NCI-H1930 (cell line): ENCODE results near the gene TNIP1.

Source experiments
- DNase-seq, 2 experiments: peaks; one replicate each; lab custom pipeline; 2025; lab: John Stamatoyannopoulos, UW

Gene TNIP1

DNA sequence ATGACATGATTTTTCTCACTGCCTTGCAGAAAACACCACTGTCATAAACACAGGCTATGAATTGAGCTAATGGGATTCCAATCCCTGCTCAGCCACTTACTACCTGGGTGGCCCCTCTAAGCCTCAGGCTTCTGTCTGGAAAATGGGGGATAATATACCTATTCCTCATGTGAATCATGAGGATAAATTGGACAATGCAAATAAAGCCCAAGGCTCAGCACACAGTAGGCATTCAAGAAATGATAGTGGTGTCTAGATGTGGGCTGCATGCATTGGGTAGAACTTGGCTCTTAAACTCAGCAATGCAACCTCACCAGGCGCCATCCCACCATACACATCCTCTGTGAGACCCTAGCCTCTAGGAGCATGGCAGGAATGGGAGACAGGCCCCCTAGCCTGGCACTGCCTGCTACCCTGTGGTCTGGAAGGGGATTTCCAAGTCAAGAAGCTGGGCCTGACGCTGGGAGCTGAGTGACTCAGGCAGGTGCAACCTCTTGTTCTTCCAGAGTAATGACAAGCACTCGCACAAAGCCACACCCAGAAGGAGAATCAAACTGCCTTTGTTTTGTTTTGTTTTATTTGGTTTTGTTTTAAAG lies 2.3 kb upstream of the TNIP1 start:
- DNase-seq = no peak

DNA sequence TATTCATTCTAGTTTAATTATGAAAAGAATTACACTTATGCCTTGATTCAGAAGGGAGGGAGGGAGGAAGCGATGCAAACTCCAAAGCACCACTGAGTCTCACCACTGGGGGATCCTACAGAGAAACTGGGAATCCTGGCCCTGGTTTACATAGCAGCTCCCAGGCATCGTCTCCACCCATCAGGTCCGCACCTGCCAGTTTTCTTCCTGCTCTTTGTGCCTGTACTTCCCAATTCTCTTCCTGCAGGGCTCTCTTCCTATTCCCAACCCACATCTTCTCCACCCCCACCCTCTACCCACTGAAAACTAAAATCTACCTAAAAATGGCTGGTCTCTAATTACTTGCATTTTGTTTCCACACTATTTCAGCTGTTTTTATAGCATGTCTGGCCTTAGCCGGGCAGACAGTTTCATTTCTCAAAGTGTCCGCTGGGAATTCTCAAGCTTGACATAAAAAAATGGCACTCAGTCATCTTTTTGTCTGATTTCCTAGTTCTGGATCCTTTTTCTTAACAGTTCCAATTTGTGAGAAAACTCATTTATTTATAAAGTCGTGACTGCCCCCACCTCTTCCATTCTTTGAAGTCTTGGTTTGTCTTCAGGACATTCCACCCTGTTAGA lies 1.6 kb upstream of the TNIP1 start:
- no peak for DNase-seq

DNA sequence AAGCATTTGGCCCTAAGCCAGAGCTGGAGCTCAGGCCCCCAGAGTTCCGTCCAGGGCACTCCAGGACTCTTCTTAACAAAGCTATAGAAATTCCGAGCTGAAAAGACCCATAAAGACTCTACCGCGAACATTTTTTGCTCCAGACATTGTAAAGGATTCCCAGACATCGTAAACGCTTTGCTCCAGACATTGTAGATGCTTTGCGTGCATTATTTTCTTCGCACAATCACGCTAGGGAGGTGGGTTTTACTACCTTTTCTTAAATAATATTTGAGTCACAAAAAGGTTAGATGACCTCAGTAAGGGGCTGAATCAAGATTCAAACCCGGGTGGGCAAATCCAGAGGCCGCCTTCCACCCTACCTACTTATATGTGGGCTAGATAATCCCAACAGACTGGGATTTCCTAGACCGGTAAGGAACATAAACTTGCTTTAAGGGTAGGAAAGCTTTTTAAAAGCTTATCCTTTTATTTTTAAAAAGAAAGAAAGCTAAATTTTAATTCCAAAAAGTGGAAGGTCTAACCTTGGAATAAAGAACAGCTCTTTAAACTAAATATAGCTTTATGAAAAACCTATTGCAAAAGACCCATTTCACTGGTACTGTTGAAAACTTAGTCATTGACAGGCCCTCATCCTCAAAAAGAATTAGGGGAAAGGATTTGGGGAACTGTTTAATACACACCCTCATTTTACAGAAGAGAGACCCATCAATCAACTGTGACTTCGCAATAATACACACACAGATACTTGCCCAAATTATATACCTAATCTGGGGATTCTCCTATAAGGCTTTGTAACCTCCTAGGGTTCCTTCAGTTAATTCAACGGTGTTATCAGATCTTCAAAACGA lies 822 bp upstream of the TNIP1 start:
- no peak for DNase-seq

DNA sequence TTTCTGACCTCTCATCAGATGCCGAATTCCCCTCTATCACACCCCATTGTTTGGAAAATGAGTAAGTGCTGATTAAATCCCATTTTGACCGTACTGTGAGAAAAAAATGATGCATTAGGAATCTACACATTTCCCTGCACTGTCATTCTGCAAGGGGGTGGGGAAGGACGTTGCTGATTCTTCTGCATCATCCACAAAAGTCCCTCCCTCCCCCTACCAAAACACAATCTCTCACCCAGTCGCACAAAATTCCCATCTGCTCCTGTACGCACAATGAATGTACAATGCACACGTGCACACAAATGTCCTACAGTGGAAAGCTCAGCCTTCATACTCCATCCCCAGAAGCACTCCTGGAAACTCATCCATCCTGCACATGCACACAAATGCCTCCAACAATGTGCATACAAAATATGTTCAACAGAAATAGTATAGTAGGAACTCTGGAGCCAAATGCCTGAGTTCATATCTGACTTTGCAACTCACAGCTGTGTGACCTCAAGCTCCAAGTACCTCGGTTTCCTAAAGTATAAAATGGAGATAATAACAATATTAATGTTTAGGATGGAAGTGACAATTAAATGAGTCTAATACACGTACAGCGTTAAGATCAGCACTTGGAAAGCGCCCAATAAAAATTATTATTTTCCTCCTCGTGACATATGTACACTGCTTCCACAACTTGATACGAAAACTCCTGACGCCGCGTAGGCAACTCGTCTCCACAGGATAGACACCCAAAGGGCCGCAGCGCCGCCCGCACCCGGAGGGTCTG lies 809 bp downstream of the TNIP1 start:
- no peak for DNase-seq

DNA sequence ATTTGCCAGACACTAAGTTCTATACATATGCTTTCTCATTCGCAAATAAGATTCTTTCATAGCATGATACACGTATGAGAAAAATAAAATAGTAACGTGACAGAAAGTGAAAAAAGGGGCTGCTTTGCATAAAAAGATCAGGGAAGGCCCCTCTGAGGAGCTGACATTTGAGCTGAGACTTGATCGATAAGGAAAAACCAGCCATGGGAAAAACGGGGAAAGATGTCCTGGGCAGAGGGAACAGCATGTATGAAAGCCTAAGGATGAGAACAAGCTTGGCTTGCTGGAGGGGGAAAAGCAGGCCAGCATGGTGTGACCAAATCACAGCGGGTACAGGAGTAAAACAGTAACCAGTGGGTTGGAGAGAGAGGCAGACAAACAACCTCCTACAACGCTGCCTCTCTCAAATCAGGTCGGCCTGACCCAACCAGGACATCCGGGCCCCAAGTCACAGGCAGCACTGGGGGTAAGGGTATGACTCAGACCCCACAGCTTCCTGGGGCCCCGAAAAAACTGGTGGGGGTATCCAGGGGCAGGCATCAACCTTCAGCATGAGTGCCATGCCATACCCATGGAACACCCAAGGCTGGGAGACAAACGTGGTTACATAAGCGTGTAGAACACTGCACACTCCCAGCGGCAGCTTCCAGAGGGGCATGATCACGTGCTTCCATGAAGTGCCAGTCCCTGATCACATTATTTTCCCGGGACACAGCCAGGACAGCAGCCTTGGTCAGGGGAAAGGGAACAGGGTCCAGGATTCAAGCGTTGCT lies 2.2 kb downstream of the TNIP1 start:
- DNase-seq = no peak

DNA sequence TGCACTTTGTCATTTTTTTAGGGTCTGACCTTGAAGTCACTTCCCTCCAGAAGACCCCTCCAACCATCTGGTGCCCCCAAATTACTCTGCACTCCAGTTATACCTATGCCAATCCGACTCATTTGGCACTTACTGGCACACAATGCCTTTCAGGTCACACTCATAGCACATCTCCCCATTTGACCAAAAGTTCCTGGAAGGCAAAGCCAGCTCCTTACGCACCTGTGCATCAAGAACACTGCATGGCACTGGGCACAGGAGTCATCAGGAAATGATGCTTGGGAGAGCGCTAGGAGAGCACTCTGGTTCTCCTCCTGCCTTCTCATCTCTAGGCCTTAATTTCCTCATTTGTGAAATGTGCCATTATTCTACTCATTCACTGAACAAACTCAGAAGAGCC lies 2.9 kb downstream of the TNIP1 start:
- DNase-seq = no peak

DNA sequence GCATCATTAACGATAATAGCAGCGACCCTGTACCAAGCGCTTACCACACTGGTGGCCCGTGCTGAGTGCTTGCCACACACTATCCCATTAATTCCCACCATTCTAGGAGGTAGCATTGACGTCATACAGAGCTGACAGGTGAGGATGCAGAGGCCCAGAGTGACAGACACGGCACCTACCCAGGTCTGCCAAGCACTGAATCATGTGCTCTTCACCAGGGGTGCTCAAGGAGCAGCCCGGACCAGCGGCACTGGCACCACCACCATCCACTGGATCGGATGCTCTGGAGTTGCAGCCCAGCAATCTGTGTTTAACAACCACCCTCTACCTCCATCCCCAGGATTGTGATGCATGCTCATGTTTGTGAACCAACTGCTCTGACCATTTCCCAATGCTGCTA lies 3.4 kb downstream of the TNIP1 start:
- no peak for DNase-seq

DNA sequence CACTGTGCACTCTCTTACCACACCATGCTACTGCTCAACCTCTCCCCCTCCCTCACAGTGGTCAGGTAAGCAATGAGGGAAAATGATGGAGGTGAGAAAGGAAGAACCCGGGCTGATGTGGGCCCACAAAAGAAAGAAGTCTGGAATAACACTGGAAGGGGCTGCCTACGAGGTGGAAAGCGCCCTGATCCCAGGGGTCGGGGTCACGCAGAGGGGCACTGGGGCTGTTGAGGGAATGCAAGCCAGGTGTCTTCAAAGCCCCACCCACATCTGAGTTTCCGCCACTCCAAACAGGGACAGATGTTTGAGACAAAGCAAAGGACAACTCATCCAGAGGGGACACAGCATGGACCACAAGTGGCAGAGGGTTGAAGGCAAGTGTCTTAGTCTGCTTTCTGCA lies 4.2 kb downstream of the TNIP1 start:
- DNase-seq = no peak

DNA sequence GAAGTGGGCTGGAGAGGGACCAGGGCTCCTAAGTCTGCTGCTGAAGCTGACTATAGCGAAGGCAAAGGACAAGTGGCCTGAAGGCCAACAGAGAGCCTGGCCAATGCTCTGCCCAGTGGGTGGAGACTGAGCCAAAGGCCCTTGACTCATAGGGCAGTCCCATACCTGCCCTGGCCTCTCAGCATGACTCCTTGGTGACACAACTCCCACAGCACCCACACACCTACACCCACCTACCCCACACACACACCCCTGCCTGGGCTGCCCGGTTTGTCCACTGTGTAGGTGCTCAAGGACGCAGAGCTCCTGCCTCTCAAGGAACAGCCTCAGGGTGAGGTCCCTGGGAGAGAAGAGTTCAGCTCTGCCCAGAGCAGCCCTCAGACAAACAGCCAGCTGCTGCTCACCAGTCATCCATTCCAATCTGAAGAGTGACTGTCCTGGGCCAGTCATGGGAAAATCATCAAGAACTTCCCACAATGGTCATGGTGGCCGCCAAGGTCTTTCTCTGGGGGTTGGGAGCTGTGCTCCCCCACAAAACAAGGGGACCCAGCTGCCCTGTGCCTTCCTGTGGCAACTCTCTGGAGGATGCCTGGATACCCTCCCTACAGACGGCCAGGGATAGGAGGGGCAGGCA lies 5.0 kb downstream of the TNIP1 start:
- no peak for DNase-seq

DNA sequence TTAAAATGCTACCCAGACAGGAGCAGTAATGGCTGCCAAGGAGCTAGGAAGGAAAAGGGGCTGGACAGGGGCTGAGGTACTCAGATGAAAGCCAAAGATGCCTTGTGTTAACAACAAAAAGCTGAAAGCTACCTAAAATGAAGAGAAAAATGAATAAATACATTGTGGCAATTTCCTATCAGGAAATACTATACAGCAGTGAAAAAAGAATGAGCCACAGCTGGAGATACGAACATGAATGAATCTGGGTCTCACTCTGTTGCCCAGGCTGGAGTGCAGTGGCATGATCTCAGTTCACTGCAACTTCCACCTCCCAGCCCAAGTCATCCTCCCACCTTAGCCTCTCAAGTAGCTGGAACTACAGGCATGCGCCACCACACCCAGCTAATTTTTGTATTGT lies 6.3 kb downstream of the TNIP1 start:
- no peak for DNase-seq

DNA sequence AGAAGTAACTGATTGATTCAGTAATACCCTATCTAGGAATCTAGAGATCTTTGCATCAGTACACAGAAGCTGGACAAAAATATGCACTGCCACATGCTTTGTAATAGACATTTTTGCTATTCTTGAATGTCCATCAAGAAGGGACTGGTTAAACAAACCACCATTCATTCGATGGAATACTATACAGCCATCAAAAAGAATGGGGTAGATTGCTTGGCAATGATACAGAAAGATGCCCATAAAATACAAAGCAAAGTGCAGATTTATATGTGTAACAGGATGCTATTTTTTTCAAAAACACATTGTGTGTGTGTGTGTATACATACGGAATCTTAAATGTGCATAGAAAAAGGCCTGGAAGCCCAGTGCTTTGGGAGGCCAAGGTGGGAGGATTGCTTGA lies 7.6 kb downstream of the TNIP1 start:
- DNase-seq = no peak

DNA sequence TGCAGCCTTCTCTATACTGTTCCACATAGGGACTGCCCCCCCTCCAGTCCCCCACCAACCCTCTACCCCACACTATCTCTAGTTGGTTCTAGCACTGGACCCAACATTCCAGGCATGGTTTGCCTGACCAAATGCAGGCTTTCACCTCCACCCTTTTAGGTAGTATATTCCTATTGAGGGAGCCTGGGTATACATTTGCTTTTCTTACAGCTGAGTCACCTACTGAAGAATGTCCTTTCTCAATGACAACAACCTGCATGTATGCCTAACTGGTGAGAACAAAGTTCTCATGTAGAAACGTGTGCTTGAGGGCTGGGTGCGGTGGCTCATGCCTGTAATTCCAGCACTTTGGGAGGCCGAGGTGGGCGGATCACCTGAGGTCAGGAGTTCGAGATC lies 8.2 kb downstream of the TNIP1 start:
- no peak for DNase-seq

DNA sequence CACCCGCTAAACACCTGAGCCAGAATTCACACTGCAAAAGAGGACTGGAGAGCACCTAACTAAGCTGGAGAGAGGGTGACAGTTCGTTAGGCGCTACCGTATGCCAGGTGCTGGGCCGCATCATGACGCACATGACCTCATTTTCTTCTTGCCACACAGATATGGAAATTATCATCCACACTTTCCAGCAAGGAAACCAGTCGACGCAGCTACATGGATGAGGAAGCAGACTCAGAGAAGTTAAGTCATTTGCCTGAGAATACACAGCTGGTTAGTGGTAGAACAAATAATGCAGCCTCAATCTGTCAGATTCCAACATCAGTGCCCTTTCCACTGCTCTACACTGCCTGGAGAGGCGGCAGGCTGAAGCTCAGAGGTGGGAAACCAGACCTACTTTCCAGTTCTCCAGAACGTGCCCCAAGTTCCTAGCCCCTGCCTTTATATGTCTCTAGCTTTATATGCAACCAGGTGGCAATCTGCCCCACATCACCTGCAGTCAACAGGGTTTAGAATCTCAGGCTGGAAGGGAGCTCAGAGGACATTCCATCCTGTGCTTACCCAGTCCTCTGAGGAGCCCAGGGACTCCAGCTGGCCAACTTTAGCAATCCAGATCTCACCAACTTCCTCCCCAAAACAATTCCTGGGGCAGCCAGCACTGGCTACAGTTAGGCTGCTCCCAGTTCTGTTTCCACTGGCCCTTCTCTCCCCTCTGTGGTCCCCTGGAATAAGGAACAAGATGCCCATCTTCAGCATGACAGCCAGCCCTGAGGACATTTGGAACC lies 8.8 kb downstream of the TNIP1 start:
- no peak for DNase-seq

DNA sequence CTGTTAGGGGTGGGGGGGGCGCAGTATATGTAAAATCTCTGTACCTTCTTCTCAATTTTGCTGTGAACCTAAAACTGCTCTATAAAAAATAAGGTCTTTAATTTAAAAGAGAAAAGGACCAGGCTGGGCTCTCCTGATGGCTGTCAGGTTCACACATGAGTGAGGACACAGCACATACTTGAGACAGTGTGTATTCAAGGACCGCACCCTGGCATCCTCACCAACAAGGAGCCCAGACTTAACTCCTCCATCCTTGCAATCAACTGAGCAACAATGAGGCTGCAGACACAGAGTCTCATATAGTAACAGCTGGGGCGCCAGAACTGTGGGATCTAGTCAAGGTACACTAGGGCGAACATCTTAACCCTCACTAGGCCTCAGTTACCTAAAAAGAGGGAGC lies 9.8 kb downstream of the TNIP1 start:
- DNase-seq = no peak

DNA sequence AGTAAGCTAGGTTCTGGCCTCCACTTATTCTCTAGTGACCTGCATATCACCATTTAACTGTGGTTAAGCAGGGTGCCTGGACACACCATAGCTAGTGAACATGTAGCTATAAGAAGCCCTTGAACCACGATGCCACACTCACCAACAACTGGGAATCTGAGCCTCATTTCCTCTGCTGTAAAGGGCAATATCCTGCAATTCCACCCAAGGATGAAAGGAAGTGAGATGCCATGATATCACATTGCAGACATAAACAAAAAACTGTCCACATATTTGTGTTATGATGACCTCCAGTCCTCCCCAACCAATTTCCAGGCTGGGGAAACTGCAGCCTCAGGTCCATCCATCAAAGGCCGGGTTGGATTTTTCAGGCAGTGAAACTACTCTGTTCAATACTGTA lies 10.4 kb downstream of the TNIP1 start:
- DNase-seq = no peak

DNA sequence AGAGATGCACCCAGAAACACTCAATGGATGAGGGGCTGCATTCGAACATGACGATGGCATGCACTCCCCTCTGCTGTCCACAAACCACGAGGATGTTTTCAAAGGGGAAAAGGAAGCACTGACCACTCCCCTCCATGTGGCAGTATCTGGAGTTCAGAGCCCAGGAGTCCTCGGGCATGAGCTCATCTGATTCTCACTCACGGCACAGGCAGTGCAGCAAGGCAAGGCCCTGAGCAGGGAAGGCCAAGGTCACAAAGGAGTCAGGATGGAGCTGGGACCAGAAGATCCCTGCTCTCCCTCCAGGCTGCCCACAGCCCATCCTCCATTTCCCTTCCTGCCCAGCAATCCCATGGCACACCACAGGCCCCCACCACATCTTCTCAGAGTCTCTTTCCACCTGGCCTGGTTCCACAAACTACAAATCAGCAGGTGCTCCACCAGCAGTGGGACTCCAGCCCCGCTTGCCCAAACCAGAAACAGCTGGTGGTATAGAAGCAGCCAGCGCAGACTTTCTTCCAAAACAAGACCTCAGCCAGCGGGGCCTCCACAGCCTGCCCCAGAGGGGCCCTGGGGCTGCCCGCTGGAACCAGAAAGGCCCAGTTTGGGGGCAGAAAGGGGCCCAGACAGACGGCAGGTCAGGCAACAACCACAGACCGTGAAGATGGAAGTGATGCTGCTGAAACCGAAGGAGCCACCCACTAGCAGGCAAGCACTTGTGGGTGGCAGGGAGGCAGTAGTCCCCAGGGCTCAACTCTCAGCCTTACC lies 12.2 kb downstream of the TNIP1 start:
- no peak for DNase-seq

DNA sequence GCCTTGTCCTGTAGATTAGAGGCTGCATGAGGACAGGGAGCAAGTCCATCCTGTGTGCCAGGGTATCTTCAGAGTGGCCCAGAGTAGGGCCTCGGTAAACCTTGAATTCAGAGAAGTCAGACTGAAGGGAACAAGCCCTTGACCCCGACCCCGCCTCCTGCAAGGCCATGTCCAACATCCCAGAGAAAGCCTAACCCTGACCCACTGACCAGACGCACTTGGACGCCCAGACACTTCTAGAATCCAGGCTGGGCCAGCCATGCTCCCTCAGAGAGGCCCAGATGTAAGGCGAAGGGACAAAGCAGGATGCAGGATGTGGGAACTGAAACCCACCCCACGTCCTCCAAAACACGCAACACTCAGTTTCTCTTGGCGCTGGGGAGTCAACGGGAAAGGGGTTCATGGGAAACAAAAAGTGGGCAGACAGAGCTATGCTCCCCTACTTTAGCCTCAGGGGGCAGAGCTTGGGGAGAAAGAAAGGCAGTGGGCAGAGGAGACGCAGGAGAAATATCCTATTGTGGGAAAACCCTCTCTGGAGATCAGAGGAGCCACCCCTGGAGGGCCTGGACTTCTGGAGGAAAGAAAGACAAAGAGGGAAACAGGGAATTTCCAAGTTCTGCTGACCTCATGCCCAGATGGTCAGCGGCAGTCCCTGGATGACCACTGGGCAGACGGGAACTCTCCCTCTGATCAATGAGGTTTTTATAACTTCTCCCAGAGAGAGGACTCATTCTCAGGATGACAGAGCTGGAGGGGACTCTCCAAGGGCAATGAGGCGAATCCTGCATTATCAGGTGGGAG lies 13.0 kb downstream of the TNIP1 start:
- no peak for DNase-seq

DNA sequence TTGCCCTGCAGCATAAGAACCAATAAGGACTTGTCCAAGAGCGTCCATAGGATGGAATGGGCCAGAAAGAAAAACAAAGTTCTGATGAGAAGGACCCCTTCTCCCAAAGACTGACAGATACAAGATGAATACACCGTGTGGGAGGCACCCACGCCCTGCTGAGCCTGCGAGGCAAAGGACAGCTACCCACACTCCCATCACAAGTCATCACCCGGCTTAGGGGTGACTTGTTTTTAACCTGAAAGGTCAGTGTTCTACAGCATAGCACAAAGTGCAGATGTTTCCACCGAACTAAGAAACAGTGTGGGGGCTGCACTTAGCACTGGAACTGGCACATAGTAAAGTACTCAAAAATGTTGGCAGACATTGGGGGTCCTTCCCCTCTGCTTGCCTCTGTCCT lies 13.9 kb downstream of the TNIP1 start:
- no peak for DNase-seq

DNA sequence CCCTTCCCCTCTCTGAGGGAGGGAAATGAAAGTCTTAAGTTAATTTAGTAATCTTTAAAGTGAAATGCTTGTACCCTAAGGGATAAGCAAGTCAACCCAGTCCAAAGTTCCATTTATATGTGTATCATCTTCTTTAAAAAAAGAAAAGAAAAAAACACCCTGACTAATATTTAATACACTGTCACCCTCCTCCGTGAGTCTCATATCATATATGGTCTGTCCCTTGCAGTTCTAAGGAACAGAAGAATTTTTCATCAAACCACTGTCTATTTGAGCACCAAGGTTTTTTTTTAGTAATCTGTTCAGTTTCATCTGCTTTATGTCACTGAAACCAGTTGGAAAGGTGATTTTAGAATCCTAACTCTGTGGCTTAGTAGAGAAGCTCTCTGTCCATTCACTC lies 15.2 kb downstream of the TNIP1 start:
- DNase-seq = no peak
